Endodermal cell (in vitro differentiated cells): ENCODE data around the gene PNMA1. TPM values are rescaled to one million over a fixed set of nuclear protein-coding genes. Genes with fewer than 3 reads are reported as not detected.

Source experiments
- DNase-seq: peaks from one replicate; pipeline ENCODE4 v3.0.0-alpha.2; 2017
- H3K27ac ChIP-seq: 2 replicates; pipeline ENCODE4 v1.5.1; 2013; ENCODE audit warnings: mild to moderate bottlenecking, low read depth, low read length, moderate library complexity
- H3K27me3 ChIP-seq: 2 replicates; pipeline ENCODE4 v1.6.1; 2013; ENCODE audit warnings: mild to moderate bottlenecking, low read length, moderate library complexity; ENCODE audit not compliant: insufficient read depth, control insufficient read depth, poor library complexity, severe bottlenecking
- H3K36me3 ChIP-seq: 2 replicates; pipeline ENCODE4 v1.7.0; 2013; ENCODE audit warnings: mild to moderate bottlenecking, low read length, moderate library complexity; ENCODE audit not compliant: control insufficient read depth, insufficient read depth
- H3K4me1 ChIP-seq: one replicate; pipeline ENCODE4 v1.7.0; 2013; ENCODE audit warnings: low read length; ENCODE audit not compliant: control insufficient read depth, insufficient read depth
- H3K4me3 ChIP-seq: 2 replicates; pipeline ENCODE4 v1.5.1; 2013; ENCODE audit warnings: mild to moderate bottlenecking, low read length, moderate library complexity
- H3K9ac ChIP-seq: 2 replicates; pipeline ENCODE4 v1.6.1; 2013; ENCODE audit warnings: mild to moderate bottlenecking, low read length, moderate library complexity; ENCODE audit not compliant: poor library complexity, severe bottlenecking; ENCODE audit errors: extremely low read depth
- H3K9me3 ChIP-seq: 2 replicates; pipeline ENCODE4 v1.6.1; 2013; ENCODE audit warnings: mild to moderate bottlenecking, low read length, moderate library complexity; ENCODE audit not compliant: control insufficient read depth
- H3K27ac Mint-ChIP-seq: 2 replicates; pipeline ENCODE4 v1.8.0; 2020; ENCODE audit warnings: mixed read lengths
- H3K27me3 Mint-ChIP-seq: 2 replicates; pipeline ENCODE4 v1.8.0; 2021; ENCODE audit warnings: mild to moderate bottlenecking, mixed read lengths; ENCODE audit not compliant: insufficient read depth
- H3K36me3 Mint-ChIP-seq: 2 replicates; pipeline ENCODE4 v1.8.0; 2020; ENCODE audit warnings: low read depth, mixed read lengths
- H3K4me1 Mint-ChIP-seq: 2 replicates; pipeline ENCODE4 v1.8.0; 2020; ENCODE audit warnings: mixed read lengths
- H3K4me3 Mint-ChIP-seq: 2 replicates; pipeline ENCODE4 v1.8.0; 2020; ENCODE audit warnings: mild to moderate bottlenecking, moderate library complexity, mixed read lengths
- H3K9me3 Mint-ChIP-seq: 2 replicates; pipeline ENCODE4 v1.8.0; 2020; ENCODE audit warnings: mild to moderate bottlenecking, mixed read lengths
- WGBS, 2 experiments: methylation state at CpG; one replicate each; pipeline versions ENCODE4 v1.1.5 to v1.1.7; 2013; ENCODE audit warnings: missing lambda C conversion rate in 2 of 2, mixed read lengths in 1 of 2; ENCODE audit not compliant: insufficient coverage in 1 of 2, insufficient read length in 1 of 2; 5-methylcytosine and 5-hydroxymethylcytosine counted together
- total RNA-seq, 2 donors: library from RNA; stranded (reverse); fragmentation: NEBNext Ultra II Directional in 1 of 2; extraction: Animal tissue kit (Norgen Biotek cat#: 25700) in 1 of 2; gene quantifications; 2 replicates in 1 of 2; 3 replicates in 1 of 2; pipeline ENCODE4 v1.2.1, GENCODE V29; 2021
- TF ChIP-seq, protein P1 (sequence below): fragments of 200-600 bp; sonication (generic); conservative IDR thresholded peaks from 2 replicates; pipeline ENCODE4 v1.5.0; 2021; ENCODE audit warnings: antibody characterized with exemption, mild to moderate bottlenecking

The PNMA1 gene
- total RNA-seq, 2 donors from 2014 or later: 66.9 to 70.4 TPM

DNA sequence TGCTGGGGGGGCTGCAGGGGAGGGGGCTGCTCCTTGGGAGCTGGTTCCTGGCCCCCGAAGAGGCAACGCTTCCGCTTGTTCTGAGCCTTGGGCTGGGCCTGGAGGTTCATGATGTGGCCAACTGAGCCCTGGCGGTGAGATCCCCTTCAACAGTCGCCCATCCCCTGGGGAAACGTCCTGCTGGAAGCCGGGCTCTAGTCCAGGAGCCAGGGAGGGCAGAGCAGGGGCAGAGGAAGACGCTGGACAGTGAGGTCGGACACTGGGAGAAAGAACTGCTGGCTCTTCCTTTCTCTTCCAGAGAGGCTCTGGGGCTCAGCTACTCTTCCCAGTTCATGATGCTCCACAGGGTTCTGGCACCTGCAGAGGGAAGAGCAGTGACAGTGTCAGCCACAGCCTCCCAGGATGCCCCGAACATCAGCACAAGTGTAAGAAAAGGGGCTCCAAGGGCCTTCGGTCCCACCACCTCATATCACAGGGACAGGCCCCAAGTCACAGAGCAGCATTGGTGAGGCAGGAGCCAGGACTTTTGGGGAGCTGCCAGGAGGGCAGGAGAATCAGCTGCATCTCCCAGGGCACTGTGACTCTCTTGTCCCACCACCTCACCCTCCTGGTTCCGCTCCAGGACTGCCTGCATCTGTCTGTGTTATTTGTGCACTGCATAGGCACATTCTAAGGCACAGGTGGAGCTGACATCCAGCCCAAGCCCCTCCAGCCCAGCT lies 25.9 kb upstream of the PNMA1 start:
- 89 to 90% methylated on average over 8 to 12 of the region's 12 CpGs for WGBS, 2 experiments
- H3K4me1 Mint-ChIP-seq: peaks cover 28% of the 10 kb centered on the region
- H3K4me1 ChIP-seq: peaks cover 12% of the 10 kb centered on the region

DNA sequence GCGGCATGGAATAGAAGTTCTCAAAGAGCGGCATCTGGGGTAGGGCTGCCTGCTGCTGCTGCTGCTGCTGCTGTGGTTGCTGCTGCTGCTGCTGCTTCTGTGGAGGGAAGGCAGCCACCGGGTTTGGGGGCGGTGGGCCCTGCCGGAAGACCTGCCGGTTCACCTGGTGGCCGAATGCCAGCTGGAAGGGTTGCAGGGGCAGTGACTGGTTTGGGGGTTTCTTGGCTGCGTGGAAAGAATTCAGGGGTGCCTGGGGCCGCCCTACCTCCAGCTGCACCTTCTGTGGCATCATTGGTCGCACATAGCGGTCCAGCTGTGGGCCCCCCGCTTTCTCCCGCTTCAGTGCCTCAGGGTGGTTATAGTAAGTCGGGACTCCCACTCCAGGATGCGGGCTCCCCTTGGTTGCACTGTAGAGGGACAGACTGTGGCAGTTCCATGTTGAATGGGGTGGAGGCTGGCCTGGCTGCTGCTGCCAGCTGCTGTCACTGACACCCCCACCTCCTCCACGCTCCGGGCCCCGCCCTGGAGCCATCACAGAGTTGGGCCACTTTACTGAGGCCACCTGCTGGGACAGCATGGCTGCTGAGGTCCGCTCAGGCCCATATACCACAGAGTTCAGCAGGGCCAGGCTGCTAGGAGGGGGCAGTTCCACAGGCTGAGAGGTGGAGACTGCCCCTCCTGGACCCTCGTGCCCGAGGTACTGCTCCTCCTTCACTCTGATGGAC lies 25.2 kb upstream of the PNMA1 start:
- Mint-ChIP-seq H3K36me3 (peaks cover 20% of the 10 kb centered on the region), H3K27ac (no peak overlapping the region), H3K9me3 (no peaks in the 10 kb centered on the region), H3K27me3 (no peaks in the 10 kb centered on the region), H3K4me1 (peaks cover 28% of the 10 kb centered on the region), H3K4me3 (no peak overlapping the region)
- TF ChIP-seq, protein P1, sequence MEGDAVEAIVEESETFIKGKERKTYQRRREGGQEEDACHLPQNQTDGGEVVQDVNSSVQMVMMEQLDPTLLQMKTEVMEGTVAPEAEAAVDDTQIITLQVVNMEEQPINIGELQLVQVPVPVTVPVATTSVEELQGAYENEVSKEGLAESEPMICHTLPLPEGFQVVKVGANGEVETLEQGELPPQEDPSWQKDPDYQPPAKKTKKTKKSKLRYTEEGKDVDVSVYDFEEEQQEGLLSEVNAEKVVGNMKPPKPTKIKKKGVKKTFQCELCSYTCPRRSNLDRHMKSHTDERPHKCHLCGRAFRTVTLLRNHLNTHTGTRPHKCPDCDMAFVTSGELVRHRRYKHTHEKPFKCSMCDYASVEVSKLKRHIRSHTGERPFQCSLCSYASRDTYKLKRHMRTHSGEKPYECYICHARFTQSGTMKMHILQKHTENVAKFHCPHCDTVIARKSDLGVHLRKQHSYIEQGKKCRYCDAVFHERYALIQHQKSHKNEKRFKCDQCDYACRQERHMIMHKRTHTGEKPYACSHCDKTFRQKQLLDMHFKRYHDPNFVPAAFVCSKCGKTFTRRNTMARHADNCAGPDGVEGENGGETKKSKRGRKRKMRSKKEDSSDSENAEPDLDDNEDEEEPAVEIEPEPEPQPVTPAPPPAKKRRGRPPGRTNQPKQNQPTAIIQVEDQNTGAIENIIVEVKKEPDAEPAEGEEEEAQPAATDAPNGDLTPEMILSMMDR: no peak
- Histone ChIP-seq H3K9ac (no peak overlapping the region), H3K4me3 (no peak overlapping the region), H3K27ac (no peak overlapping the region), H3K27me3 (no peaks in the 10 kb centered on the region), H3K9me3 (no peaks in the 10 kb centered on the region), H3K4me1 (peaks cover 12% of the 10 kb centered on the region), H3K36me3 (peaks cover 15% of the 10 kb centered on the region)
- WGBS, 2 experiments: 95 to 98% methylated on average over 8 to 21 of the region's 21 CpGs
- DNase-seq: no peak

More for the DNA sequence above, 25.9 kb upstream of the PNMA1 start:
- Histone ChIP-seq H3K9ac (no peak overlapping the region), H3K27me3 (no peaks in the 10 kb centered on the region), H3K36me3 (peaks cover 8% of the 10 kb centered on the region), H3K9me3 (no peaks in the 10 kb centered on the region), H3K27ac (no peak overlapping the region), H3K4me3 (no peak overlapping the region)
- TF ChIP-seq, protein P1: no peak
- Mint-ChIP-seq H3K27ac (no peak overlapping the region), H3K27me3 (no peaks in the 10 kb centered on the region), H3K9me3 (no peaks in the 10 kb centered on the region), H3K36me3 (peaks cover 14% of the 10 kb centered on the region), H3K4me3 (no peak overlapping the region)
- no peak for DNase-seq

DNA sequence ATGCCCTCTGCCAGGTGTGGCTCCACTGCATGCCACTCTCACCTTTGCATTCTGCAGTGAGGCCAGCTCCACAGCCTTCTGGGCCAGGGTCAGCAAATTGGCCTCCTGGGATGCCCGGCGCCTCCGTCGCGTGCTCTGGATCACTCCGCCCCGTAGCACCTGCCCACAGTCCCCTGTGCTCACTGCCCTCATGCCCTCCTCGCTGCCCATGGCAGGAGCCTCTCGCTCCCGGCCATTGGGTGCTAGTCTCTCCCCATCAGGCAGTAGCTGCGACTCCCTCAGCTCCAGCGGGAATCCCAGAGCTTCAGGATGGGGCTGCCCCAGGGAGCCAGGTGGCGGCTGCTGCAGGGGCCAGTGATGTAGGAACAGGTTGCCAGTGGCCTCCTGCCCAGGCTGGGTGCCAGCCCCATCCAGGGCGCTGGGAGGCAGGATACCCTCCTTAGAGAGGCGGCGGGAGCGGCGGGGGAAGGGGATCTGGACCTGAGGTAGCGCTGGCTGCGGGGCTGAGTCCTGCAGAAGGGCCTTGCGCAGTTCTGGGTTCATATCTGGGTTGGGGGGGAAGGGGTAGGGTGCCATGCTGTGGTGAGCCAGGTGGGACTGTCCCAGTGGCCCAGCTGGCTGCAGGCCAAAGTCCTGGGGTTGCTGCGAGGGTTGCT lies 24.5 kb upstream of the PNMA1 start:
- no peak overlapping the region for H3K4me3 ChIP-seq
- no peak for DNase-seq
- peaks cover 22% of the 10 kb centered on the region for H3K36me3 Mint-ChIP-seq
- H3K4me1 ChIP-seq: peaks cover 10% of the 10 kb centered on the region
- no peak overlapping the region for H3K9ac ChIP-seq
- WGBS, 2 experiments: 95 to 97% methylated on average over 10 to 22 of the region's 22 CpGs
- H3K4me1 Mint-ChIP-seq: peaks cover 26% of the 10 kb centered on the region
- no peak overlapping the region for H3K27ac Mint-ChIP-seq
- no peak overlapping the region for H3K27ac ChIP-seq
- H3K27me3 Mint-ChIP-seq: no peaks in the 10 kb centered on the region
- no peak overlapping the region for H3K4me3 Mint-ChIP-seq
- H3K27me3 ChIP-seq: no peaks in the 10 kb centered on the region
- peaks cover 19% of the 10 kb centered on the region for H3K36me3 ChIP-seq
- no peaks in the 10 kb centered on the region for H3K9me3 Mint-ChIP-seq
- TF ChIP-seq, protein P1: no peak
- H3K9me3 ChIP-seq: no peaks in the 10 kb centered on the region
